ENCODE measurements around the gene CHCHD6.

DNA sequence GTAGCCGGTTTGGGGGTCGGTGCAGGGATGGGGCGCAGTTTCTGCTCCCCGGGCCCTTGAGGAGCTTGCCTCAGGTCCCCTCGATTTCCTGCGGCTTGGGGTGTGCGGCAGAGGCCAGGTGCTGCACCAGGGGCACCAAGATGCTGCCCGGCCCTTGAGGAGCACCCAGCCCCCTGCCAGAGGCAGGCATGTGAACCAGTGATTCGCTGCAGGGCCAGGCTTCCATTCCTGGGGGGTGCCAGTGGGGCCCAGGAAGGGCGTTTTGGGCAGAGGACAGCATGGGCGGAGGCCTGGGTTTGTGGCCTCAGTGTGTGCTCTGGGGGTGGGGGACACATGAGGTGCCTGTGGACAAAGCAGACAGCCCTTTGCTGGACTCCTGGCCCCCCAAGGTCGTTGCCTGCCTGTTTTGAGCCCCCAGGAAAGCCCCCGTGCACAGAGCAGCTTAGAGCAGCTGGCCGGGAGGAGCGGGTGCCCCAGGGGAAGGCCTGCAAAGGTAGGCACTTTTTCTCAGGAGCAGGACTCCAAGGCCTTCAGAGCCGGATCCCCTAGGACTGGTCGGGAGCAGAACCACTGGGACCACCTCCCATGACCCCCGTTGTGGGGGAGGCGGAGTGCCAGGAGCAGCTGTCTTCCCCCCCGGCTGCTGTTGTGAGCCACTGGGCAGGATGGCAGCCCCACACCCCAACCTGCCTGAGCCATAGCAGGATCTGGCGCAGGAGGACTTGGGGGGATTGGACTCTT lies 280.5 kb downstream of the CHCHD6 start:
- TF ChIP-seq, protein P1, sequence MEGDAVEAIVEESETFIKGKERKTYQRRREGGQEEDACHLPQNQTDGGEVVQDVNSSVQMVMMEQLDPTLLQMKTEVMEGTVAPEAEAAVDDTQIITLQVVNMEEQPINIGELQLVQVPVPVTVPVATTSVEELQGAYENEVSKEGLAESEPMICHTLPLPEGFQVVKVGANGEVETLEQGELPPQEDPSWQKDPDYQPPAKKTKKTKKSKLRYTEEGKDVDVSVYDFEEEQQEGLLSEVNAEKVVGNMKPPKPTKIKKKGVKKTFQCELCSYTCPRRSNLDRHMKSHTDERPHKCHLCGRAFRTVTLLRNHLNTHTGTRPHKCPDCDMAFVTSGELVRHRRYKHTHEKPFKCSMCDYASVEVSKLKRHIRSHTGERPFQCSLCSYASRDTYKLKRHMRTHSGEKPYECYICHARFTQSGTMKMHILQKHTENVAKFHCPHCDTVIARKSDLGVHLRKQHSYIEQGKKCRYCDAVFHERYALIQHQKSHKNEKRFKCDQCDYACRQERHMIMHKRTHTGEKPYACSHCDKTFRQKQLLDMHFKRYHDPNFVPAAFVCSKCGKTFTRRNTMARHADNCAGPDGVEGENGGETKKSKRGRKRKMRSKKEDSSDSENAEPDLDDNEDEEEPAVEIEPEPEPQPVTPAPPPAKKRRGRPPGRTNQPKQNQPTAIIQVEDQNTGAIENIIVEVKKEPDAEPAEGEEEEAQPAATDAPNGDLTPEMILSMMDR (IDR thresholded peaks at IDR 0.05) = no peak
- no peak for TF ChIP-seq POLR2A (IDR thresholded peaks at IDR 0.05)
